Measurements from ENCODE around the gene IPO9.

DNA sequence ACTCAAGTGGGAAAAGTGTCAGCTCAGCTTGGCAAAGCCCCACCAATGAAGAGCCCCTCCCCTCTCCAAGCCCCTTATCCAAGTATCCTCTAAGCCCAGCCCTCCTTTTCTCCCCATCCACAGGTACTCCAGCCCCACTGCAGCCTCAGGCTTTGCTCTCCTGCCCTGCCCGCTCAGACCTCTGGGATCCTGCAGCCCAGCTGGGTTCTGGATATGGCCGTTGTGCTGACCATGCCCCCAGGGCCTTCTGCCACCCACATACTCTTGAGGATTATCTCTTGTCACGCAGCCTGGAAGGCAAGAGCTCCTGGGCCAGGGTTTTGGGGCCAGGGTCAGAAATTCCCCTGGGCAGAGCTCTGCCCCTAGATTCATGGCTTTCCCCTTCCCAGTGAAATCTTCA is 64.5 kb downstream of the IPO9 start:
- no peak for TF ChIP-seq EZH2 (IDR thresholded peaks at IDR 0.05; ENCODE audit: low read length, missing control alignments)
- TF ChIP-seq, protein P1, sequence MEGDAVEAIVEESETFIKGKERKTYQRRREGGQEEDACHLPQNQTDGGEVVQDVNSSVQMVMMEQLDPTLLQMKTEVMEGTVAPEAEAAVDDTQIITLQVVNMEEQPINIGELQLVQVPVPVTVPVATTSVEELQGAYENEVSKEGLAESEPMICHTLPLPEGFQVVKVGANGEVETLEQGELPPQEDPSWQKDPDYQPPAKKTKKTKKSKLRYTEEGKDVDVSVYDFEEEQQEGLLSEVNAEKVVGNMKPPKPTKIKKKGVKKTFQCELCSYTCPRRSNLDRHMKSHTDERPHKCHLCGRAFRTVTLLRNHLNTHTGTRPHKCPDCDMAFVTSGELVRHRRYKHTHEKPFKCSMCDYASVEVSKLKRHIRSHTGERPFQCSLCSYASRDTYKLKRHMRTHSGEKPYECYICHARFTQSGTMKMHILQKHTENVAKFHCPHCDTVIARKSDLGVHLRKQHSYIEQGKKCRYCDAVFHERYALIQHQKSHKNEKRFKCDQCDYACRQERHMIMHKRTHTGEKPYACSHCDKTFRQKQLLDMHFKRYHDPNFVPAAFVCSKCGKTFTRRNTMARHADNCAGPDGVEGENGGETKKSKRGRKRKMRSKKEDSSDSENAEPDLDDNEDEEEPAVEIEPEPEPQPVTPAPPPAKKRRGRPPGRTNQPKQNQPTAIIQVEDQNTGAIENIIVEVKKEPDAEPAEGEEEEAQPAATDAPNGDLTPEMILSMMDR (conservative IDR thresholded peaks at IDR 0.05 in 1 of 2, IDR thresholded peaks at IDR 0.05 in 1 of 2; ENCODE audit: low read depth in 1 of 2, low read length in 2 of 2) = no peak
